ENCODE results near the gene PTPN13.

The PTPN13 gene

DNA sequence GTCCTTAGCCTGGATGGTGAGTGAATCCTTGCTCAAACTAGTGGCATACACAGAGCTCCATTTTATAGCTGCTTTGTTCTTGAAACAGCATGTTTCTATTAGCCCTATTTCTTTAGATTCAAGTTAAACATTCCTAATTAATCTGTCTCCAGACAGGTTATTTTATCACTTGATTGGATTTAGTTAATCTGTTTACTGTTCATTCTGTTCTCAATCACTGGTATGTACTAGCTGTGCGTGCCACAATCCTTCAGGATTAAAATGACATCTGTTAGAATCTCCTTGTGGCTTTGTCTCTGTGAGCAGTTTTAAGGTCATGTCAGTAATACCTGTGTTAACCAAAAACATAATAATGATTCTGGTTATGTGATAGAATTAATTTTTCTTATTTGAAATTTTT is 36.5 kb downstream of the PTPN13 start:
- Histone ChIP-seq H3K27ac (ENCODE audit: low read length) (no peak overlapping the region), H3K9me3 (ENCODE audit: insufficient read depth, low read length, severe bottlenecking) (no peaks in the 10 kb centered on the region), H3K27me3 (ENCODE audit: insufficient read depth, low read length, poor library complexity) (no peaks in the 10 kb centered on the region), H3K4me2 (ENCODE audit: insufficient read depth, low read length) (no peak overlapping the region), H3K9ac (ENCODE audit: low read depth, low read length) (no peak overlapping the region), H4K20me1 (ENCODE audit: insufficient read depth, low read length) (no peaks in the 10 kb centered on the region), H3K4me3 (ENCODE audit: low read depth in 1 of 2, low read length in 2 of 2) (no peak overlapping the region), H3K4me1 (ENCODE audit: insufficient read depth, low read length) (no peaks in the 10 kb centered on the region), H3K36me3 (ENCODE audit: insufficient read depth, low read length) (no peaks in the 10 kb centered on the region), H3K79me2 (ENCODE audit: insufficient read depth, low read length) (no peaks in the 10 kb centered on the region), H2AFZ (ENCODE audit: low read depth, low read length) (no peak overlapping the region)
- DNase-seq (no peak), ATAC-seq (ENCODE audit: insufficient read depth, low read depth) (no peak)
- TF ChIP-seq CTCF (IDR thresholded peaks at IDR 0.05; ENCODE audit: borderline replicate concordance, extremely low read depth, low read length, poor library complexity, severe bottlenecking) (no peak), EZH2 (IDR thresholded peaks at IDR 0.05; ENCODE audit: borderline replicate concordance, low read depth, low read length, severe bottlenecking) (no peak)

- no peaks in the 10 kb centered on the region for H3K79me2 ChIP-seq (ENCODE audit: insufficient read depth, low read length)
- H2AFZ ChIP-seq (ENCODE audit: low read depth, low read length), result no peak overlapping the region
- DNase-seq (no peak), ATAC-seq (ENCODE audit: insufficient read depth, low read depth) (no peak)
- no peak overlapping the region for H3K4me3 ChIP-seq (ENCODE audit: low read depth in 1 of 2, low read length in 2 of 2)
- H3K4me1 ChIP-seq (ENCODE audit: insufficient read depth, low read length), result no peaks in the 10 kb centered on the region
- H3K9ac ChIP-seq (ENCODE audit: low read depth, low read length), result no peak overlapping the region
- H3K36me3 ChIP-seq (ENCODE audit: insufficient read depth, low read length), result no peaks in the 10 kb centered on the region
- H3K27me3 ChIP-seq (ENCODE audit: insufficient read depth, low read length, poor library complexity), result no peaks in the 10 kb centered on the region
- H3K9me3 ChIP-seq (ENCODE audit: insufficient read depth, low read length, severe bottlenecking), result no peaks in the 10 kb centered on the region
- H4K20me1 ChIP-seq (ENCODE audit: insufficient read depth, low read length), result no peaks in the 10 kb centered on the region
- no peak overlapping the region for H3K27ac ChIP-seq (ENCODE audit: low read length)
- TF ChIP-seq EZH2 (IDR thresholded peaks at IDR 0.05; ENCODE audit: borderline replicate concordance, low read depth, low read length, severe bottlenecking) (no peak), CTCF (IDR thresholded peaks at IDR 0.05; ENCODE audit: borderline replicate concordance, extremely low read depth, low read length, poor library complexity, severe bottlenecking) (no peak)
- no peak overlapping the region for H3K4me2 ChIP-seq (ENCODE audit: insufficient read depth, low read length)
Measured at GRCh38 chr4:86631166-86631565, 37.1 kb downstream of the PTPN13 start.

DNA sequence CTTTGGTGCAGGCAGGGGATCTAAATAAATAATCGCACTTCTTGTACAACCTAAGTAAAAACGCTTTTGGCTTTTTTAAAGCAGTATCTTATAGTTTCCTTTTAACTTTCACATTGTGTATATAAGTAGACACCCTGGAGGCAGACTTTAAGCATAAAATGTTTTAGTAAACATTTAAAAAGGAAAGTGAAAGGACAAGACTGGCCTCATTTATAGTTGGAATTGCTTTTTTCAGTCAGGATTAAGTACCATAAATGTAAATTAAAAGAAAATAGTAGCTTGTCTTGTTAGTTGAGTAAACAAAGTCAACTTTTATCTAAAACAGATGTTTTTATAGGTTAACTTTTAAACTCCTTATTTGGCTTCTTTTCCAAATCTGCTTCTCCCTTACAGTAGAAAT is 39.7 kb downstream of the PTPN13 start:
- TF ChIP-seq EZH2 (IDR thresholded peaks at IDR 0.05; ENCODE audit: borderline replicate concordance, low read depth, low read length, severe bottlenecking), result no peak
- TF ChIP-seq CTCF (IDR thresholded peaks at IDR 0.05; ENCODE audit: borderline replicate concordance, extremely low read depth, low read length, poor library complexity, severe bottlenecking), result no peak
- ATAC-seq (ENCODE audit: insufficient read depth, low read depth), result no peak
- H3K4me3 ChIP-seq (ENCODE audit: low read depth in 1 of 2, low read length in 2 of 2), result no peak overlapping the region
- no peak overlapping the region for H3K4me2 ChIP-seq (ENCODE audit: insufficient read depth, low read length)
- H3K9me3 ChIP-seq (ENCODE audit: insufficient read depth, low read length, severe bottlenecking), result no peaks in the 10 kb centered on the region
- H3K79me2 ChIP-seq (ENCODE audit: insufficient read depth, low read length), result no peaks in the 10 kb centered on the region
- H3K9ac ChIP-seq (ENCODE audit: low read depth, low read length), result no peak overlapping the region
- no peaks in the 10 kb centered on the region for H3K27me3 ChIP-seq (ENCODE audit: insufficient read depth, low read length, poor library complexity)
- H2AFZ ChIP-seq (ENCODE audit: low read depth, low read length), result no peak overlapping the region
- no peaks in the 10 kb centered on the region for H3K4me1 ChIP-seq (ENCODE audit: insufficient read depth, low read length)
- H4K20me1 ChIP-seq (ENCODE audit: insufficient read depth, low read length), result no peaks in the 10 kb centered on the region
- no peak overlapping the region for H3K27ac ChIP-seq (ENCODE audit: low read length)
- no peak for DNase-seq
- no peaks in the 10 kb centered on the region for H3K36me3 ChIP-seq (ENCODE audit: insufficient read depth, low read length)

DNA sequence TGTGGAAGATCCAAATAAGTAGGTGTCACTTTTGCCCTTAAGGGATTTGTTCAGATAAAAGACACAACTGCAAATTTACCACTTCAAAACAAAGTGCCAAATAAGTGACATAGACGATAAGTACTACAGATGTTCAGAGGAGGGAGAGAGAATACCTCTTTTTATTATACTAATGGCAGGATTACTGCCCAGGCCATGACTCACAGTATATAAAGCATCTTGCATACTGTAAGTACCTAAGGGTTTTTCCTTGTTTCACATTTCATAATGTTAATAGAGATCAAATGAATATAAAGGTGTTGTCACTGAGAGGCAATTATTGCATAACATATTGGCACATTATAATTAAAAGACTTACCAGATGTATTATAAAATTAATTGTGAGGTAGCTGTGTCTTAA is 46.4 kb downstream of the PTPN13 start:
- Histone ChIP-seq H3K9me3 (ENCODE audit: insufficient read depth, low read length, severe bottlenecking) (no peaks in the 10 kb centered on the region), H3K9ac (ENCODE audit: low read depth, low read length) (no peak overlapping the region), H3K27ac (ENCODE audit: low read length) (no peak overlapping the region), H3K36me3 (ENCODE audit: insufficient read depth, low read length) (no peaks in the 10 kb centered on the region), H4K20me1 (ENCODE audit: insufficient read depth, low read length) (no peaks in the 10 kb centered on the region), H3K4me3 (ENCODE audit: low read depth in 1 of 2, low read length in 2 of 2) (no peak overlapping the region), H3K4me1 (ENCODE audit: insufficient read depth, low read length) (no peaks in the 10 kb centered on the region), H3K27me3 (ENCODE audit: insufficient read depth, low read length, poor library complexity) (no peaks in the 10 kb centered on the region), H3K79me2 (ENCODE audit: insufficient read depth, low read length) (no peaks in the 10 kb centered on the region), H2AFZ (ENCODE audit: low read depth, low read length) (no peak overlapping the region), H3K4me2 (ENCODE audit: insufficient read depth, low read length) (no peak overlapping the region)
- no peak for DNase-seq
- no peak for TF ChIP-seq EZH2 (IDR thresholded peaks at IDR 0.05; ENCODE audit: borderline replicate concordance, low read depth, low read length, severe bottlenecking)
- no peak for TF ChIP-seq CTCF (IDR thresholded peaks at IDR 0.05; ENCODE audit: borderline replicate concordance, extremely low read depth, low read length, poor library complexity, severe bottlenecking)
- no peak for ATAC-seq (ENCODE audit: insufficient read depth, low read depth)
